NCI-H2196 (cell line): Measurements from ENCODE around the gene C14orf132.

Experiments used
- DNase-seq: peaks from one replicate; lab custom pipeline; 2025; ENCODE audit not compliant: unreplicated experiment; lab: John Stamatoyannopoulos, UW

The C14orf132 gene

DNA sequence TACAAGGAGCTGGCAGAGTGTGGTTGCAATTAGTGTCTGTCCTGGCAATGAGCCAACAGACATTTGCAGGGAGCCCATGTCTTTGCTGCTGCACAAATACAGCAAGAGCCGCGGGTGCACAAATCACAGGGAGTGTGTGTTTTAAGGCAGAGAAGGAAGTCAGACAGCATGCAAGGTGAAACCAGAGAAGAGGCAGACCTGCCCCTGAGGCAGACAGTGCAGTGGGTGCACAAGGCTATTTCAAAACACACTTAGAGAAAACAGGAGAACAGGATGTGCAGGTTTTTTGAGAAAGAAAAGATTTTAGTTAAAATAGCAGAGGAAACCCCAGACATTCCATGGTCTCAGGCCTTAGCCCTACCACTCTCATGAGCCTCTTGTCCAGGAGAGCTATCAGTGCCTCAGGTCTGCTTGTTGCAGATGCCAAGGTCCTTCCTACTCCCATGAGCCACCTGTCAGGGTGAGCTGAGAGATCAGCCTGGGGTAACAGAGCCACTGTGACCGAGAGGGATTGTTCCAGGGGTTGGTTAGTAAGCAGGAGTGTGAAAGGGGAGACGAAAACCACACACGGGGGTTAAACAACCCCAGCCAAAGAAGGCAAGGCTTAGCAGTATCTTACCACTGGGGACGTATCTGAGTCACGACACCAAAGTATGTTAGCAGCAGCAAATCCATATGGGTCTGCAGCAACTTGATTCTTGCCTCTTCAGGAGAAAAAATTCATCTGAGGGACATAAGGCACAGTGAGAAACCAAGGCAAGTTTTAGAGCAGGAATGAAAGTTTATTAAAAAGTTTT is 78.1 kb downstream of the C14orf132 start:
- peak; percentile 11 for DNase-seq

DNA sequence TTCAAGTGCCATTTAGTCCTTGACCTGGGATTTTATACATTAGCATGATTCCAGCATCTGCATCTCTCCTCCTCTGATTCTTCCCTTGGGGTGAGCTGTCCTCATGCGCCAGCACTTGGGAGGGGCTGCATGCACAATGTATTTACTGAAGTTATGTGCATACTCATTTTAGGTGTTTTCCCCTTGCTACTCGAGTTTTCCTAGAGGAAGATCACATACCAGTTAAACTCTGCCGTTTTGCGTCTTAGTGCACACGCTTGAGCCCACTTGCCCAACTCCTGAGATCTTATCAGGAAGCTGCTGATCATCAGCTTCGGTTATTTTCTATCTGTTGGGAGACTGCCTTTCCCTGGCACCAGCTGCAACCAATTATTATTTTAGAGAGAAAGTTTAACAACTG is 78.8 kb downstream of the C14orf132 start:
- no peak for DNase-seq

DNA sequence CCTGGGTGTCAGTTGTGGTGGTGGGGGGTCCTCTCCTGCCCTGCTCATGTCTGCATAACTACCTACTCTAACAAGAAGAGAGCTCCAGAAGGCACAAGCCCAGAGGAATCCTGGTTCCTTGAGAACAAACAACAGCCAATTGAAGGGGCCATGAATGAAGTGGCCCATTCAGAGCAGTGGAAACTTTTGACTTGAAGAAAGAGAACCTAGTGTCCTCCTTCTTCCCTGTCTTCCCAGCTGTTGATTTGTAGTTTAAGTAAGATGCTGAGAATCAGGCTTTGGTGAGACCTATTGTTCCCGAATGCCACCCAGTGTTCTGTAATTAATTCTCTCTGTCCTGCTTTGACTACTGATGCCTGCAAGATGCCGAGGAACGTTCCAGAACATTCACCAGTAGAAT is 79.2 kb downstream of the C14orf132 start:
- DNase-seq = no peak

DNA sequence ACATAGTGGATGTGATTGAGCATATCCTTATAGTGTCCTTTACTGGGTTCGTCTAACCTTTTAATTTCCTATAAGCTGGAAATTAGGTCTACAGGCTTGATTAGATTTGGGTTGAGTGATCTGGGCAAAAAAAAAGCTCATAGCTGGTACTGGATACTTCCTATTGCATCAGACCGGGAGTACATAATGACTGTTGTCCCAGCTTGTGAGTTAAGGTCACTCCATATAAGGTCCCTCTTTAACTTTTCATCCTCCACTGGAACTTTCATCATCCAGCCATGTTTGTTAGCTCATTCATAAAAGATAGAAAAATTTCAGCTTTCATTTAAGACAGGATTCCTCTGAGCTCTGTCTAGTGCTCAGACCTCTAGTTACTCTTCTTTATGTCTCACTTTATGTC is 80.8 kb downstream of the C14orf132 start:
- no peak for DNase-seq

DNA sequence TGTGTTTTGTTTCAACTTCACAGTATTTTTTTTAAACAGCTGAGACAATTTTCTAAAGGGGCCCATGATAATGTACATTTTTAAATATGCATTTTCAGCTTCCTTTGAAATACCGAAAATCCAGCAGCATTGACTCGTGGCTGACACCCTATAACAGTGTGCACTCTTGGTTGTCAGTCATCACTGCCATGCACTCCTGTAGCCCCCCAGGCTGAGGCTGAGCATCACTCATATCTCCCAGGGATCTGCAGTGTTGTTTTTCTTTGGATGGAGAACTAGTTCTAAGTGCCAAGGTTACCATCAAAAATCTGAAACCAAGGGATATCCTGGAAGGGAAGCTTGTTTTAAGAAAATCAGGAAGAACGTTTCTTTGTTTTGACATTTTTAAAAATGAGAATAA is 81.2 kb downstream of the C14orf132 start:
- no peak for DNase-seq

DNA sequence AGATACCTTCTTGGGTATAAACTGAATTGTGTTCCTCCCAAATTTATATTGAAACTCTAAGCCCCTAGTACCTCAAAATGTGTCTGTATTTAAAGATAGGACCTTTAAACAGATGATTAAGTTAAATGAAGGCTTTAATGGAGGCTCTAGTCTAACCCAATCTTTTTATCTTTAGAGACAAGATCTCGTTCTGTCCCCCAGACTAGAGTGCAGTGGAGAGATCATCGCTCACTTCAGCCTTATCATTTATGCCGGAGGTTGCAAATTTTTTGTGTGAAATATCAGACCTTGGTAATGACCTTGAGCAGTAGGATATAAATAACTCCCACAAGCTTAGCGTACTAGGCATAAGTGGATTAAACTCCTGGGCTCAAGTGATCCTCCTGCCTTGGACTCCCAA is 81.8 kb downstream of the C14orf132 start:
- no peak for DNase-seq

DNA sequence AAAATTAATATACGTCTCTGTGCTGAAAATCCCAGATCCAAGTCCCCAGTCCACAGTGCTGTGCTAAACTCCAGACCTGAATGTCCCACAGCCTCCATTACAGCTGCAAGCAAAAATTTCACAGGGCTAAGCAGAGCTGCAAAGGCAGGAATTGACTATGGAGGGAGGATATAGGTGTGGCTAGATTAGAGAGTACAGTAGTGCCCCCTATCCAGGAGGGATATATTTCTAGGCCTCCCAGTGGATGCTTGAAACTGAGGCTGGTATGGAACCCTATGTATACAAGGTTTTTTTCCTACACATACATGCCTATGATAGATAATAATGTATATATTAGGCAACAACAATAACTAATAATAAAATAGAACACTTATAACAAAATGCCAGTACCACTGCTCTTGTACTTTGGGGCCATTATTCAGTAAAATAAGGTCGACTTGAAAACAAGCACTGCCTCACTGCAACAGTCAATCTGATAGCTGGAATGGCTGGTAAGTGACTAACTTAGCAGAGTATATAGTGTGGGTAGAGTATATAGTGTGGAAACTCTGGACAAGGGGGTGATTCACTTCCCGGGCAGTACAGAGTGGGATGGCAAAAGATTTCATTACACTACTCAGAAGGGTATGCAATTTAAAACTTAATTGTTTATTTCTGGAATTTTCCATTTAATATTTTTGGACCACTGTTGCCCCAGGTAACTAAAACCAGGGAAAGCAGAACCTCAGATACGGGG is 82.7 kb downstream of the C14orf132 start:
- DNase-seq = no peak

DNA sequence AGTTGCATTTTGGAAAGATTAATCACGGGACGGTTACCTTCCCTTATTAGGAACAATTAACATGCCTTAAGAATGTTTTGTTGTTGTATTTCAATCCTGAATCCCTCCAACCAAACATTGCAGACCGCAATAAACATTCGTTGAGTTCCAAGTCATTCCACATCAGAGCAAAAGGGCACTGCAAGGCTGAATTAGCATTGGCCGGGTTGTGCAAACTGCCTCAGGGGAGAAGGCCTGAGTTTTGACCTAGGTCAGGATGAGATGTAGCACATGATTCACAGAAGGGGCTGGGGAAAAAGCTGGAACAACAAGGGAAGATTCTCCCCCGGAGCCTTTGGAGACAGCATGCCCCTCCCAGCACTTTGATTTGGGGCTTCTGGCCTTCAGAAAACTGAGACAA is 83.3 kb downstream of the C14orf132 start:
- no peak for DNase-seq

DNA sequence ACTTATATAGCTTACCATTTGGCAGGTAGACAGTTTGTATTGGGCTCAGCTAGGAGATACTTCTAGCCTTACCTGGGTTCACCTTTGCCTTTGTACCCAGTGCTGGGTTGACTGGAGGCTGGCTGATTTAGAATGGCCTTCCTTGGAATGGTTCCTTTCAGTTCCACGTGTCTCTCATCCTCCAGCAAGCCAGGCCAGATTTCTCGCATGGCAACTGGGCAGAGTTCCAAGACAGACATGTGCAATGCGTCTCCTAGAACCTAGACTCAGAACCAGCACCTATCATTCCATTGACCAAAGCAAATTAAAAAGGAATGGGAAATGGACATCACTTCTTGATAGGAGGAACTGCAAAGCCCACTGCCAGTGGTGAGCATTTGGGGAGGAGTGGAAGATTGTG is 86.4 kb downstream of the C14orf132 start:
- peak; percentile 5 for DNase-seq

DNA sequence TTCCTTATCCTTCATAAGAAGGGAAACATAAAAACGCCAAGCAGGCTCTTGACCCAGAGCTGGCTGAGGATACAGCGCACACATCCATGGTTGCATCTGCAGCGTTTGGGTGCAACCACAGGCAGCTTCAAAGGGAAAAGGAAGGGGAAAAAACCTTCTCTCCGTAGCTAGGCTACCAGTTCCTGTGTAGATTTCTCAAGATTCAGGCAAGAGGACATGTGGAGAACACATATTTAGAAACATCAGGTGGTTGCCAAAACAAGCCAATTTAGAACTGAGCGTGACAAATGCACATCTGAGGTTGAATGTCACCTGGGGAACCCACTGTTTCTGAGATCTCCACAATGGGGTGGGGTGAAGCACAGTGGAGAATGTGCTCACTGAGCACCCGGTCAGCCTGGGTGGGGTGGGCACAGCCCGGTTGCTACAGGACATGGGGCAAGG is 87.2 kb downstream of the C14orf132 start:
- DNase-seq = no peak

DNA sequence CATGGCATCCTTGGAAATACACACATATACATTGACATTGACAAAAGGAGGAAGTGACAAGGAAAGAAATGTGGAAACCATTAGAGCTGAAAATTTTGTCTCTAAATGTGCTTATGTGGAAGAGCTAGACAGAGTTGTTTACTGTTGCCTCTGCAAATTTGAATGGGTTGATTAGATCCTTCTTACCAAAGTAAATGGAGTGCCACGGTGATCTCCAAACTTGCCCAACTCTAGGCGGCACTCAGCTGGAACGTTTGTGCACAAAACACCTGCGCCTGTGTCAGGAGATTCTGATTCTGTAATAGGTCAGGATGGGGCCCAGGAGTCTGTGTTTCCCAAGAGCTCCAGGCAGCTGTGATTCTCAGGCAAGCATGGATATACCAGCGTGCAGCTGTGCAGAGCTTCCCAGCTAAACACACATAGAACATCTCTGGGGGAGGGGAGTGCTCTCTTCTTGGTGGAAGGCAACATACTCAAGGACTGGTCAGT is 87.7 kb downstream of the C14orf132 start:
- no peak for DNase-seq

DNA sequence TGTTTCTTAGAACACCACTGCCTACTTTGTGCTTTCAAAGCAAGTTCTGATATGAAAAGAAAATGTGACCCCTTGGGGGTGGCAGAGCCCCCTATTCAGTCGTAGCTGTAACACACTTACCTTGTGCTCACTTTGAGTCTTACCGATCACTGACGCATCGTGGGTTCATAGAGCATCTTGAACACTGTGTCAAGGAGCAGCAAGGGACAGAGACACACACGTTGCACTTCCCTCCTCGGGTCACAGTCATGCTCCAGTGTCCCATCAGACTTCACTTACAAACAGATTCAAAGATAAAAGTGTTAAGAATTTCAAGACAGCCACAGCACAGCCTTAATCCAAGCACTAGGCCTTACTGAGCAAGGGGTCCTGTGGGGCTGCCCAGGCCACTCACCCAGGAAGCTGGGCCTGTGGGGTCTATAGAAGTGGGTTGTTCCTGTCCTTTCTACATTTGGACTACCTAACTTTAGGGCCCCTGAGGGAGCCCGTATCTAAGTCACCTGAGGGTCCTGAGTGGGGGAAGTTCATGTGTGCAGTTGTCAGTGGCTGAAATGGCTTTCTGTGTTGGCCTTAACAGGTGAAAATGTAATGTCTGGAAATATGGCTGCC is 90.1 kb downstream of the C14orf132 start:
- DNase-seq = no peak

DNA sequence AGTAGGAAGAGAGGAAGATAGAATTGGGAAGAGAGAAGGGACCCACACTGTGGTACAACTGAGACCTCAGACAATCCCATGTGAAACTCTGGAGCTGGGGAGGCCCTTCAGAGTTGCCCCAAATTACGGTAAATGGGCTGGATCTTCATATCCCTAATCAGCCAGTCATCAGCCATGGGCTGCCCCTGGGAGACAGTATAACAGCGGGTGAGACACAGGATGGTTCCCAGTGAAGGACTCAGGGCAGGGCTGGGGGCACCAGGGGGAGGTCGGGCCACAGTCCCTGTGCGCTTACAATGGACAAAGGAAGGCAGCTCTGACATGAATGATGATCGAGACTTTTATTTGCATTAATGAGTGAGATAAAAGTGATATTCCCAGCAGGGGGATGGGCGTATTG is 91.2 kb downstream of the C14orf132 start:
- no peak for DNase-seq

DNA sequence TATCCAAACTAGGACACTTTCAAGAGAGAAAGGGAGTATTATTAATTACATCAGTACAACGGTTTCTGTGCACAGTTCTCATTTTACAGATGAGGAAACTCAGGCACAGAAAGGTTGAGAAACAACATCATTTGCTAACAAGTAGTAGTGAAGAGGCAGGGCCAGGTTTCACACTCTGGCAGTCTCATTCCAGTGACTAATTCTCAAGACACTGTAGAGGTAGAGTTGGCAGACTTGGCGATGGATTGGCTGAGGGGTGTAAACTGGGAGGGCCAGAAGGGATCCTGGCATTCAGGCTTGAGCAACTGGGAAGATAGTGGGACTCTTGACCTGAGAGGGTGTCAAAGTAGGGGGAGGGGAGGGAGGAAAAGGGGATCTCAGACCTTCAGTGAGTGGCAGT is 91.7 kb downstream of the C14orf132 start:
- no peak for DNase-seq

DNA sequence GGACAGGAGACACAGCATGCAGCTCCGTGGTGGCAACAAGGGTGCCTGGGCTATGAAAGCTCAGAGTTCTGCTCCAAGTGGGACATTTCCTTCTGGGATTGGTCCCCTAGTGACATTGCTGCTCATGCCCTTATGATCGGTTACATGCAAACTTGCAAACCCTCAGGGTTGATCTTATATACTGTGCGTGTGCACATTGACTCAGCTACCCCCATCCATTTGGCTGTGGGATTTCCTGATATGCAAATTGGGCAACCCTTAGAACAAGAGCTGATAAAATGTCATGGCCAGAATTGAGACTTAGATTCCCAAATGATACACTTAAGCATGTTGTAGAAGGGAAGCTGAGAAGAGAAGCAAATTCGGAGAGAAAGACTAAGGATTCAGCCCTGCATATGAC is 92.7 kb downstream of the C14orf132 start:
- no peak for DNase-seq

DNA sequence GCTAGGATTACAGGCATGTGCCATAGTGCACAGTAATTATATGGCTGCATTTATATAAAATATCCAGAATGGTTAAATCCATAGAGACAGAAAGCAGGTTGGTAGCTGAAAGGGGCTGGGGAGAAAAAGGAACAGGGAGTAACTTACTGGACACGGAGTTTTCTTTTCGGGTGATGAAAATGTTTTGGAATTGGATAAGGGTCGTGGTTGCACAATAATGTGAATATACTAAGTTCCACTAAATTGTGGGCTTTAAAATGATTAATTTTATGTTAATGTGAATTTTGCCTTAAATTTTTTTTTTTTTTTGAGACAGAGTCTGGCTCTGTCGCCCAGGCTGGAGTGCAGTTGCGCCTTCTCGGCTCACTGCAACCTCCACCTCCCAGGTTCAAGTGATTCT is 95.3 kb downstream of the C14orf132 start:
- DNase-seq = no peak

DNA sequence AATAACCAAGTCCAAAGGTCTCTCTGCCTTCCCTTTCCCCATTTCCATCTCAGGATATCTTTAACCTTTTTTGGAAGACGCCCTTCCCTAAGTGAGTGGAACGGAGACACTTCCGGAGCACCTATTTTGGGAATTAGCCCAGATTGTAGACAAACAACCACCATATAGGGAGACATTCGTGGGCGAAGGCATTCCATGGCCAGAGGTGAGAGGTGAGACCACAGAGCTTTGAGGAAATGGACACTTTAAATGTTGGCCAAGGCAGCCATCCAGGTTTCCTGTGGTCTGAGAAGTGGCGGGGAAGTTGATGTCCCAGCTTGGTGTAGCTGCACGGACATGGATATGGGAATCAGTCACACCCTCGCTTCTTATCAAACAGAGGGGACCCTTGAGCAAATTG is 96.1 kb downstream of the C14orf132 start:
- DNase-seq = no peak

DNA sequence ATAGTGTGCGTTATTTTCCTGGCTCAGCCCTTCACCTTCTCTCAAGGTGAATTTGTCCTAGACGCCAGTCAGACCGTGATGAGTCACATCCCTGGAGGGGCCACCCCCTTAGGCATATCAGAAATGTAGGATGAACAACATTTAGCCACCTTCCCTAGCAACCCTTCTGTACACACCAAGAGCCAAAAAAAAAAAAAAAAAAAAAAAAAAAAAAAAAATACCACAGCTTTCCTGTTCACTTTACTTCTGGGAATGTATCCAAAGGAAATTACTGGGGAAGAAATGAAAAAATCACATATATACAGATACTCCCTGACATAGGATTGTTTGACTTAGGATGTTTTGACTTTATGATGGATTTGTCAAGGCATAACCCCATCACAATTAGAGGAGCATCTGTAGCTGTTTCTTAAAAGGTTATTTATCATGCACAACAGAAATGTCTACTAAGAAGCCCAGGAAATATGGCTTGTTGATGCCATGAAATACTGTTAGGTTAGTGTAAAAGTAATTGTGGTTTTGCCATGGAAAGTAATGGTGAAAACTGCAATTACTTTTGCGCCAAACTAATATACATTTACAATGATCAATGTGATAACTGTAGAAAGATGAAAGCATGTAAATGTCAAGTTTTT is 97.3 kb downstream of the C14orf132 start:
- no peak for DNase-seq

DNA sequence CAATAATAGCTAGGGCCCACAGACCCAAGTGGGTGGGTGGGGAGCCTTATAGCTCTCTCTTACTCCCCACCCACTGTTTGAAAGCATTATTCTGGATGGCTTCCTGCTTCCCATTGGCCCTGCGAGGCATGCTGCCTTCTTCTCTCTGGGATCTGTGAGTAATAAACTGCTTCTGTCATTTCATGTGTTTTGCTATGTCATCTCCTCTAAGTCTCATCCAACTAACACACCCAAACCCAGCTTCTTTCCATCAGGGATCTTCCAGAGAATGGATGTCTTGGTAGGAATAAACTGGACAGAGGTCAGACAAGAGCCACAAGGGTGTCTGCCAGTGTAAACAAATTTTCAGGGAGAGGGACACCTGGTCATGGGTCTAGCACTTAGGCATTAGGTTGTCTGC is 99.1 kb downstream of the C14orf132 start:
- DNase-seq = no peak

DNA sequence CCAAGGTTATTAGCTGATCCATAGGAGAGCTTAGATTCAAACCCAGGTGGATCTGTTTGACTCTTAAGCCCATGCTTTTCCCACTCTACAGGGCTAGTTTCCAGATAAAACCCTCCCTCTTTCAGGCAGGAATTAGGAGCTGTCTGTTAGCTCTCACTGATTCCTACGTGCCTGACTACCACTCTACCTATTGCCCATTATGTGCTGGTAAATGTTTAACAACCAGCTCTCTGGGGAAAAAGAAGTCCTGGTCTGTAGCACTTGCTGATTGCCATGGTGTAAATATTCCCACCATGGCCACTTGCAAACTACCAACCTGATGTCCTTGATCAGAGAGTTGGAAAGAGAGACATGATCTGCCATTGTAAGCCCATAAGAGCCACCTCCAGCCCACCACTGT is 100.0 kb downstream of the C14orf132 start:
- no peak for DNase-seq

DNA sequence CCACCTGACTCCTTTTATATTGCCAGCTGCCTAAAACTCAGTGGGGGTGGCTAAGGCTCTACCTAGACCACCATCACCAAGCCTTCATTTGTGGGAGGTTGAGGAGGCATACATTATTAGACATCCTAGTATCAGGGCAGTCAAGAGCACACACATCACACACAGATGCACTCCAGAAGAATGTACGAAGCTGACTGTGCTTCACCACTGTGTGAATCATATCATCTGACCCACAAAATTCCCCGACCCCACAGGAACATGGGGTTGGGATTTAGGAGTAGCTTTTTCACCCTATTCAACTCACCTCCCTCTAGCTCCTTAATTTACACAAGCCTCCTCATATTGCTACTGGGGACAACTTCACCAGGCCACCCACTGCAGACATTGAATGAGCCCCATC is 100.7 kb downstream of the C14orf132 start:
- no peak for DNase-seq

DNA sequence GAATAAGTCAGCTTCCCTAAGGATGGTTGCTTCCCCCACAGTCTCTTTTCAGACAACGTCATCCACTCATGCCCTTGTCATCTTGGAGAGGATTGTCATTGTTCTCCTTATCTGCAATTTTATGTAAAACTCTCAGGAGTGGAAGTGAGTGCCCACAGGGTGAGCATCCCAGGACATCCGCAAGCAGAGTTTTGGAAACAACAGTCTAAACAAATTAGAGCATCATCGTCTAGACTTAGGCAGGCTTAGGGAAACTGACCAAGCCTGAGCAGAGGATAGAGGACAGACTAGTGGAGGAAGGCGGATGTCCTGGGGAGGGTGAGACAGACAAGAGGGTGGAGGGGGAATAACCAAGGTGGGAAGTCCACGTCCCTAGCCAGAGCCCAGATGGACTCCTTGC is 101.8 kb downstream of the C14orf132 start:
- DNase-seq = no peak
